H9 (cell line): ENCODE results near the gene GCSH. TPM values are rescaled to one million over a fixed set of nuclear protein-coding genes. Genes with fewer than 3 reads are reported as not detected.
A peak's percentile ranks its signal among the peaks of the same experiment; 100 is the strongest.

ENCODE experiments used
- DNase-seq: peaks from one replicate; pipeline ENCODE4 v3.0.0-alpha.2; 2017
- H2AFZ ChIP-seq: one replicate; pipeline ENCODE4 v1.6.1; 2013; ENCODE audit warnings: mild to moderate bottlenecking, low read length, control low read depth, moderate library complexity
- H2AK5ac ChIP-seq: 2 replicates; pipeline ENCODE4 v1.6.1; 2013; ENCODE audit warnings: low read length, control low read depth, mixed read lengths; ENCODE audit not compliant: insufficient read length
- H2BK120ac ChIP-seq: one replicate; pipeline ENCODE4 v1.6.1; 2013; ENCODE audit warnings: low read depth, mild to moderate bottlenecking, low read length, control low read depth, inconsistent platforms; ENCODE audit not compliant: poor library complexity, severe bottlenecking
- H2BK12ac ChIP-seq: 2 replicates; pipeline ENCODE4 v1.6.1; 2013; ENCODE audit warnings: low read length, control low read depth, mixed read lengths, low read depth; ENCODE audit not compliant: insufficient read length
- H2BK15ac ChIP-seq: 2 replicates; pipeline ENCODE4 v1.6.1; 2013; ENCODE audit warnings: low read depth, low read length, control low read depth
- H2BK20ac ChIP-seq: one replicate; pipeline ENCODE4 v1.6.1; 2013; ENCODE audit warnings: low read depth, mild to moderate bottlenecking, low read length, control low read depth, inconsistent platforms; ENCODE audit not compliant: poor library complexity, severe bottlenecking
- H2BK5ac ChIP-seq: 2 replicates; pipeline ENCODE4 v1.6.1; 2013; ENCODE audit warnings: low read length, control low read depth, mixed read lengths; ENCODE audit not compliant: insufficient read length
- H3K14ac ChIP-seq: 2 replicates; pipeline ENCODE4 v1.6.1; 2013; ENCODE audit warnings: low read length, control low read depth; ENCODE audit not compliant: insufficient read depth
- H3K18ac ChIP-seq: 2 replicates; pipeline ENCODE4 v1.6.1; 2013; ENCODE audit warnings: low read depth, mild to moderate bottlenecking, mixed read lengths, low read length, control low read depth; ENCODE audit not compliant: insufficient read length
- H3K23ac ChIP-seq: 2 replicates; pipeline ENCODE4 v1.6.1; 2013; ENCODE audit warnings: low read length, control low read depth, mixed read lengths, low read depth; ENCODE audit not compliant: insufficient read length
- H3K23me2 ChIP-seq: 2 replicates; pipeline ENCODE4 v1.6.1; 2013; ENCODE audit warnings: low read depth, mild to moderate bottlenecking, mixed read lengths, low read length, control low read depth; ENCODE audit not compliant: insufficient read length, poor library complexity, severe bottlenecking
- H3K27ac ChIP-seq: 2 replicates; pipeline ENCODE4 v1.5.1; 2013; ENCODE audit warnings: low read length, control low read depth, mixed read lengths, low read depth; ENCODE audit not compliant: insufficient read length
- H3K27me3 ChIP-seq: 2 replicates; pipeline ENCODE4 v1.6.1; 2013; ENCODE audit warnings: low read length, control low read depth, inconsistent platforms; ENCODE audit not compliant: insufficient read depth
- H3K4ac ChIP-seq: 2 replicates; pipeline ENCODE4 v1.6.1; 2013; ENCODE audit warnings: low read depth, mild to moderate bottlenecking, control low read depth, inconsistent platforms, low read length, moderate library complexity
- H3K4me1 ChIP-seq: 2 replicates; pipeline ENCODE4 v1.6.1; 2013; ENCODE audit warnings: low read length, control low read depth, inconsistent platforms; ENCODE audit not compliant: insufficient read depth
- H3K4me2 ChIP-seq: 2 replicates; pipeline ENCODE4 v1.6.1; 2013; ENCODE audit warnings: low read length, control low read depth, mixed read lengths; ENCODE audit not compliant: insufficient read length, insufficient read depth
- H3K56ac ChIP-seq: 2 replicates; pipeline ENCODE4 v1.6.1; 2013; ENCODE audit warnings: low read depth, mild to moderate bottlenecking, mixed read lengths, low read length, control low read depth; ENCODE audit not compliant: insufficient read length
- H3K79me1 ChIP-seq: 2 replicates; pipeline ENCODE4 v1.6.1; 2013; ENCODE audit warnings: low read depth, mild to moderate bottlenecking, moderate library complexity, low read length, control low read depth, inconsistent platforms; ENCODE audit not compliant: insufficient read depth, poor library complexity, severe bottlenecking
- H3K79me2 ChIP-seq: 2 replicates; pipeline ENCODE4 v1.6.1; 2013; ENCODE audit warnings: low read length, control low read depth, inconsistent platforms; ENCODE audit not compliant: insufficient read depth
- H3K9ac ChIP-seq: 2 replicates; pipeline ENCODE4 v1.6.1; 2013; ENCODE audit warnings: low read length, control low read depth, mixed read lengths; ENCODE audit not compliant: insufficient read length; ENCODE audit errors: extremely low read depth
- H3K9me3 ChIP-seq: one replicate; pipeline ENCODE4 v1.6.1; 2013; ENCODE audit warnings: low read depth, low read length, inconsistent platforms; ENCODE audit not compliant: control insufficient read depth
- H3T11ph ChIP-seq: one replicate; pipeline ENCODE4 v1.6.1; 2013; ENCODE audit warnings: mild to moderate bottlenecking, low read length, control low read depth, inconsistent platforms
- H4K20me1 ChIP-seq: one replicate; pipeline ENCODE4 v1.6.1; 2013; ENCODE audit not compliant: control insufficient read depth, insufficient read length, insufficient read depth
- H4K5ac ChIP-seq: 2 replicates; pipeline ENCODE4 v1.6.1; 2013; ENCODE audit warnings: low read depth, mild to moderate bottlenecking, mixed read lengths, low read length, control low read depth; ENCODE audit not compliant: insufficient read length
- H4K8ac ChIP-seq: replicated peaks from 2 replicates; pipeline ENCODE4 v1.6.1; 2013; ENCODE audit warnings: low read length, control low read depth, mixed read lengths, low read depth; ENCODE audit not compliant: insufficient read length
- H4K91ac ChIP-seq: 2 replicates; pipeline ENCODE4 v1.6.1; 2013; ENCODE audit warnings: low read depth, mild to moderate bottlenecking, moderate library complexity, mixed read lengths, low read length, control low read depth; ENCODE audit not compliant: insufficient read length
- H3K27ac Mint-ChIP-seq, 3 experiments: 2 replicates in 2 of 3; 3 replicates in 1 of 3; pipeline ENCODE4 v1.8.0; 2020 to 2021; ENCODE audit warnings: mixed read lengths in 3 of 3, mild to moderate bottlenecking in 1 of 3, moderate library complexity in 1 of 3
- H3K27me3 Mint-ChIP-seq: 2 replicates; pipeline ENCODE4 v1.8.0; 2021; ENCODE audit warnings: low read depth, mild to moderate bottlenecking, moderate library complexity, mixed read lengths
- H3K36me3 Mint-ChIP-seq, 3 experiments: 2 replicates in 2 of 3; 3 replicates in 1 of 3; pipeline ENCODE4 v1.8.0; 2020 to 2021; ENCODE audit warnings: low read depth in 3 of 3, mixed read lengths in 3 of 3; ENCODE audit not compliant: insufficient read depth in 1 of 3
- H3K4me1 Mint-ChIP-seq, 2 experiments: 2 replicates each; pipeline ENCODE4 v1.8.0; 2020; ENCODE audit warnings: mixed read lengths in 2 of 2
- H3K4me3 Mint-ChIP-seq, 2 experiments: 2 replicates in 1 of 2; 3 replicates in 1 of 2; pipeline ENCODE4 v1.8.0; 2020 to 2021; ENCODE audit warnings: mild to moderate bottlenecking in 2 of 2, mixed read lengths in 2 of 2, moderate library complexity in 1 of 2
- H3K9me3 Mint-ChIP-seq, 2 experiments: 2 replicates in 1 of 2; 3 replicates in 1 of 2; pipeline ENCODE4 v1.8.0; 2020; ENCODE audit warnings: mild to moderate bottlenecking in 2 of 2, mixed read lengths in 2 of 2, moderate library complexity in 1 of 2
- CTCF ChIP-seq: fragments of 200-600 bp; sonication (generic); conservative IDR thresholded peaks from 3 replicates; pipeline ENCODE4 v1.8.0; 2021; ENCODE audit warnings: antibody characterized with exemption, mild to moderate bottlenecking
- WGBS: extraction: QIAGEN DNeasy Blood & Tissue Kit; methylation state at CpG from one replicate; pipeline ENCODE4 v1.1.7; 2013; ENCODE audit warnings: missing lambda C conversion rate, low lambda C conversion rate, mixed read lengths; ENCODE audit not compliant: insufficient read length; ENCODE audit errors: extremely low coverage; 5-methylcytosine and 5-hydroxymethylcytosine counted together
- total RNA-seq: library from RNA; stranded (reverse); gene quantifications from 2 replicates; pipeline ENCODE4 v1.2.1, GENCODE V29; 2021

GCSH gene
- total RNA-seq, 1 experiment from 2014 or later, result 87.4 TPM

GRCh38 chr16:81096715-81097208, 567 bp upstream of the GCSH start:
- Histone ChIP-seq H4K8ac (no peak overlapping the region), H3K4ac (no peak overlapping the region), H3K27me3 (no peaks in the 10 kb centered on the region), H2AFZ (peak overlapping the region; percentile 88), H3K23me2 (no peaks in the 10 kb centered on the region), H3K9ac (no peak overlapping the region), H3K79me1 (no peaks in the 10 kb centered on the region), H3K9me3 (no peaks in the 10 kb centered on the region), H3K27ac (no peak overlapping the region), H3K79me2 (peaks cover 5% of the 10 kb centered on the region; the same call in 1 of the 2 replicates), H2BK5ac (no peak overlapping the region), H2AK5ac (no peak overlapping the region), H2BK12ac (no peak overlapping the region), H3T11ph (no peak overlapping the region), H3K14ac (no peak overlapping the region), H4K5ac (no peak overlapping the region), H4K20me1 (no peaks in the 10 kb centered on the region), H2BK120ac (no peak overlapping the region), H2BK15ac (no peak overlapping the region), H3K4me1 (no peaks in the 10 kb centered on the region), H3K56ac (no peak overlapping the region), H2BK20ac (no peak overlapping the region), H3K4me2 (peak overlapping the region; percentile 43), H3K23ac (no peak overlapping the region), H3K18ac (no peak overlapping the region), H4K91ac (no peak overlapping the region)
- Mint-ChIP-seq H3K4me3 (peak overlapping the region; percentile 57 to 75; a peak in 4 of 5 replicates), H3K27me3 (no peaks in the 10 kb centered on the region; the same call in 1 of the 2 replicates), H3K9me3 (no peaks in the 10 kb centered on the region), H3K4me1 (peaks cover 4 to 14% of the 10 kb centered on the region in 2 experiments), H3K27ac (no peak overlapping the region; a peak in 1 of 7 replicates), H3K36me3 (peaks cover 2 to 16% (median 7%) of the 10 kb centered on the region in 3 experiments; a peak in 6 of 7 replicates)
- no peak for TF ChIP-seq CTCF
- WGBS, result no CpG with 5 or more reads among the region's 8 CpGs
- DNase-seq, result no peak
